GM19397 (cell line): ENCODE data around the gene EXOSC5.
A peak's percentile ranks its signal among the peaks of the same experiment; 100 is the strongest.
"Not testable (repeated sequence)": the region's sequence is repeated elsewhere in the genome, so short reads cannot be mapped to it uniquely, and the experiment has no call there.

Source experiments
- ATAC-seq: cut with Tn5 transposase; IDR thresholded peaks from one replicate; pipeline ENCODE4 v1.9.1; 2021; ENCODE audit warnings: mild to moderate bottlenecking, moderate library complexity; ENCODE audit not compliant: unreplicated experiment

Gene EXOSC5

DNA sequence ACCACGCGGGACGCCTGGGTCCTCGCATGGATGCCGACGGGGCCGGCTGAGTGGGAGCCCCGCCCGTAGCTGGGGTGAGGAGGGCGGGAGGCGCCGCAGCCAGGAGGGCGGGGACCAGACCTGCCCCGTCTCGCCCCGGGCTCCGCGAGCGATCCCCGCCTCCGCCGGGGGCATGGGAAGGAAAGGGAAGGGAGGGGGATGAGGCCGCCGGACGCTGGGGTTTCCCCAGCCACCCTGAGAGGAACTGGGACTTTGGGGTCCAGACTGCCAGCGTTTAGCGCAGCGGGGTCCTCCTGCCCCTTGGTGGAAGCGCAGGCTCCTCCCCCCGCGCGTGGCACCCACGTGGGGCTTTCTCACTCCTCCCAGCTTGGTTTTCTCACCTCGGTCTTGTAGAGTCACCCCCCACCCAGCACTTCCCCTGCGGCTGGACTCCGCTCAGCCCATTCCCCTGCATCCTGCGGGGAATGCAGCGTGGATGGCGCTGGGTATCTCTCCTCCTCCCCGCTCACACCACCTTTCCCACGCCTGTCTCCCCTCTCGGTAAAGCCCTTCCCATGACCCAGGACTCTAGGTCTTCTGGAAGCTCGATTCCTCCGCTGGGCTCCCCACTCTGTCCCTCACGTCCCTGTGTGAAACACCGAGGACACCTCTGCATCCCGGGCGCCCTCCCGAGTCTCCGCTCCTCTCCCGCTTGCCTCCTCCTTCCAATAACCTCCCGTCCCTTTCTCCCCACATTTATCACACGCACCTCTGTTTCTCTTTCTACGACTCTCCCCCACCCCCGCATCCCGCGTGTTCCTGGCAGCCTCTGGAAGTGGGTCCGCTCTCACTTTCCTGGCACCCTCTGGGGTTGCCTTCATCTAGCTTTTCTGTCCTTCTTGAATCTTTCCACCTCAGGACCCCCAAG lies 45.6 kb downstream of the EXOSC5 start:
- peak; percentile 42 for ATAC-seq

DNA sequence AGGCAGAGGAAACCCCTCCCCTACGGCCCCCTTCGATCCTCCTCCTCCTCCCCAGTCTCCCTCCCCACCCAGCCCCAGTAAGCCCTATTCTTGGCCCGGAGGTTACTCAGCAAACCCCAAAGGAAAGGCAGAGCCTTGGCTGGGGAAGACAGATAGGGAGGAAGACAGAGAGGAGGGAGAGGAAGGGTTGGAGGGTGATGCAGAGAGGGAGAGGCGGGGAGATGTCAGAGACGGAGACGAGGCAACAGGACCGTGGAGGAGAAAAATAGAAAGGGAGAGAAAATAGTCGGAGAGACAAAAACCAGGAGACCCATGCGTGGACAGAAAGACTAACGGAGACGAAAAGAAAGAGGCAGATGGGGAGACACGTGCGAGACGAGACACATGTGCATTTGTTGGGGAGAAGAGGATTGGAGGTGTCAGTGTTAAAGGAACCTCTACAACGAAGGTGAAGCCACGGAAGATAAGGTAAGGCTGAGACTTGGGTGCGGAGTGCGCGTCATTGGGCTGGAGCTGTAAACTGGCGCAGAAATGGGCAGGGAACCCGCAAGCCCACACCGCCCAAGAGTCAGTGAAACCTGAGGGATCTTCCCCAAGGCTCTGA lies 46.3 kb downstream of the EXOSC5 start:
- ATAC-seq, result no peak

DNA sequence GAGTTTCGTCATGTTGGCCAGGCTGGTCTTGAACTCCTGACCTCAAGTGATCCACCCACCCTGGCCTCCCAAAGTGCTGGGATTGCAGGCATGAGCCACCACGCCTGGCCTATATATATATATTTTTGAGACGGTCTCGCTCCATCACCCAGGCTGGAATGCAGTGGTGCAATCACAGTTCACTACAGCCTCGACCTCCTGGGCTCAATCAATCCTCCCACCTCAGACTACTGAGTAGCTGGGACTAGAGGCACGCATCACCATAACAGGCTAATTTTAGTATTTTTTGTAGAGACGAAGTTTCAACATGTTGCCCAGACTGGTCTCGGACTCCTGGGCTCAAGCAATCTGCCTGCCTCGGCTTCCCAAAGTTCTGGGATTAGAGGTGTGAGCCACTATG lies 50.2 kb downstream of the EXOSC5 start:
- not testable (repeated sequence) for ATAC-seq

DNA sequence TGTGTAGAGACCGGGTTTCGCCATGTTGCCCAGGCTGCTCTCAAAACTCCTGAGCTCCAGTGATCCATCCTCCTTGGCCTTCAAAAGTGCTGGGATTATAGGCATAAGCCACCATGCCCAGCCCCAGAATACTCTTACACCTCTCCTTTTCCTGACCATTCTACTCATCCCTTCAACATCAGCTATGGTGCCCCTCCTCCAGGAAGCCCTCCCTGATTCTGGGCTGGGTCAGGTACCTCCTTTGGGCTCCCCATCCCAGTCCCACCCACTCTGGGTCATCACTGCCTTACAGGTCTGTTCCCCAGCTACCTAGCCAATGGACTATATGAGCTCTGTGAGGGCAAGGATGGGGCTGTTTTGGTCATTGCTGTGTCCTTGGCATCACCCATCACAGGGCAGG lies 53.0 kb downstream of the EXOSC5 start:
- no peak for ATAC-seq

DNA sequence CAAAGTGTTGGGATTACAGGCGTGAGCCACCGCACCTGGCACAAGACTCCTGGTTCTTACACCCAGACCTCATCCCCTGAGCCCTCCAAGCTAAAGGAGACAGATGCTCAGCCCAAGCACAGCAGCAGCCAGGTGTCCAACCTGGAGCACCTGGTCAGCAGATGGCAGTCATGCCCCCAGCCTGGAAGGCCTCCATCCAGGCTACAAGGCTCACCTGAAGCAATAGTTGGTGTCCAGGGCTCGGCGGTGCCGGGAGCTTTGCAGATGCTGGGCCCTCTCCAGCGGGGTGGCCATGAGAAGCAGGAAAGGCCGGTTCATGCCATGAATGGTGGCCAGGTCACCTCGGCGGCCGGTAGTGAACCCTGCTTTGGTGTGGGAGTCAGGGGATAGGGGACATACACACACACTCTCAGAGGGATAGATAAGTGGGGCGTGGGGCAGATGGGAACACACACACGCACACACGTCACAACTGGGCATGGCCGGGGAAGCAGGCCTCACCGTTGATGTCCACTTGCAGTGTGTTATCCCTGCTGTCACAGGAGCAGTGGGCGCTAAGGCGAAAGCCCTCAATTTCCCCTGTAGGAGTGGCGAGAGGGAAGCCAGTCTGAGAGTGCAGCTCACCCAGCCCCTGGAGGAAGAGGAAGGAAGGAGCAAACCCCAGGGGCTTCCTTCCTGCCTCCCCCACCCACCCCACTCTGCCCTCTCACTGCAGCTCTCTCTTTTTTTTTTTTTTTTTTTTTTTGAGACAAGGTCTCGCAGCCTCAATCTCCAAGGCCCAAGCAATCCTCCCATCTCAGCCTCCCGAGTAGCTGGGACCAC lies 55.3 kb downstream of the EXOSC5 start:
- no peak for ATAC-seq

DNA sequence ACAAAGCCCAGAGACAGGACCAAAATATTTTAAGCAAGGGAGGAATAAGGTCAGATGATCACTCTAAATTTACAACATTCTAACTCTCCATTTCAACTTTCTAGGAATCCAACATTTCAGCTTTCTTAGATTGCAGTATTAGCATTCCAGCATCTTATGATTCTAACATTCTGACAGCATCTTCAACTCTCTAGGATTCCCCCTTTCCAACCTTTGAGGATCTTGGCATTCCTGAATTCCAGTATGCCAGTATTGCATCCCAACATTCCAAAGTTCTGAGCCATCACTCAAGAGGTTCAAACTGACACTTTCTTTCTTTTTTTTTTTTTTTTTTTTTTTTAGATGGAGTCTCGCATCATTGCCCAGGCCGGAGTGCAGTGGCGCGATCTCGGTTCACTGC lies 57.2 kb downstream of the EXOSC5 start:
- ATAC-seq, result no peak
